HEK293 (cell line): ENCODE results near the gene VANGL2.

Experiments used
- CTCF ChIP-seq: fragments of 450-650 bp; formaldehyde crosslinking; IDR thresholded peaks from 2 replicates; pipeline ENCODE4 v1.5.1; 2016; ENCODE audit warnings: missing biosample characterization, missing genetic modification characterization
- ZNF132 ChIP-seq: fragments of 450-650 bp; formaldehyde crosslinking; IDR thresholded peaks from 2 replicates; pipeline ENCODE4 v1.5.1; 2017; ENCODE audit warnings: missing biosample characterization, missing genetic modification characterization, borderline replicate concordance
- ZNF274 ChIP-seq, 2 experiments: fragments of 200-500 bp in 1 of 2; fragments of 450-650 bp in 1 of 2; sonication (Bioruptor generic) in 1 of 2; formaldehyde crosslinking in 1 of 2; IDR thresholded peaks; 2 replicates each; pipeline versions ENCODE4 v1.5.1 to v1.6.1; 2014 to 2016; ENCODE audit warnings: borderline replicate concordance in 1 of 2, inconsistent platforms in 1 of 2, low read length in 1 of 2, missing biosample characterization in 1 of 2, missing genetic modification characterization in 1 of 2
- ZNF416 ChIP-seq: fragments of 450-650 bp; formaldehyde crosslinking; IDR thresholded peaks from 2 replicates; pipeline ENCODE4 v1.5.1; 2016; ENCODE audit warnings: missing biosample characterization, missing genetic modification characterization
- ZNF670 ChIP-seq: fragments of 450-650 bp; formaldehyde crosslinking; IDR thresholded peaks from 2 replicates; pipeline ENCODE4 v1.5.1; 2016; ENCODE audit warnings: missing biosample characterization, missing genetic modification characterization, low read depth

GRCh38 chr1:160352555-160352954, 47.8 kb upstream of the VANGL2 start:
- TF ChIP-seq ZNF132 (tag by site-specific recombination) (no peak), ZNF670 (tag by site-specific recombination) (no peak), CTCF (tag by site-specific recombination) (no peak), ZNF416 (tag by site-specific recombination) (no peak), ZNF274 (IDR thresholded peaks at IDR 0.05; ENCODE audit: low read length) (no peak), ZNF274 (tag by site-specific recombination; IDR thresholded peaks at IDR 0.05; ENCODE audit: borderline replicate concordance) (no peak)
